Stimulated activated naive CD8-positive, alpha-beta T cell treated with anti-CD3 and anti-CD28 coated beads, Interleukin-15, Interleukin-2, amounts not matched to agents 100 U/mL and 50 U/mL, for 24 hours (primary cell): ENCODE results near the gene MAP4K1.
A peak's percentile ranks its signal among the peaks of the same experiment; 100 is the strongest.
"Not testable (repeated sequence)": the region's sequence is repeated elsewhere in the genome, so short reads cannot be mapped to it uniquely, and the experiment has no call there.

Experiments used
- ATAC-seq: fragments of 150-1000 bp; cut with Tn5 transposase; one replicate; pipeline ENCODE4 v1.10.0; 2021
- DNase-seq: peaks from one replicate; pipeline ENCODE4 v3.0.0; 2021

MAP4K1 gene

DNA sequence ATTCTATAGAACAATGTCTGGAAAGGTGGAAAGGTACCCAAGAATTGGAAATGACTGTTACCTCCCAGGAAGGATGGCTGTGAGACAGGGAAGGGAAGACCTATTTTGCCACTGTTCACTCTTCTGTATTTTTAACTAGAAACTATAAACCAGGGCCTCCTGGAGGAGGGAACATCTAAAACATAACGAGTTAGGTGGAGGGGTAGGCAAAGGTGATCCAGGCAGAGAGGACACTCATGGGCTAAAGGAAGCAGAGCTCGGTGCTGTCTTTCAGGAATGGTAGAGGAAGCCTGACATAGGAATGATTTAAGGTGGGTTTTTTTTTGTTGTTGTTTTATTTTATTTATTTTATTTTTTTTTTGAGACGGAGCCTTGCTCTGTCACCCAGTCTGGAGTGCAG is 7.1 kb upstream of the MAP4K1 start:
- DNase-seq (no peak), ATAC-seq (no peak)

DNA sequence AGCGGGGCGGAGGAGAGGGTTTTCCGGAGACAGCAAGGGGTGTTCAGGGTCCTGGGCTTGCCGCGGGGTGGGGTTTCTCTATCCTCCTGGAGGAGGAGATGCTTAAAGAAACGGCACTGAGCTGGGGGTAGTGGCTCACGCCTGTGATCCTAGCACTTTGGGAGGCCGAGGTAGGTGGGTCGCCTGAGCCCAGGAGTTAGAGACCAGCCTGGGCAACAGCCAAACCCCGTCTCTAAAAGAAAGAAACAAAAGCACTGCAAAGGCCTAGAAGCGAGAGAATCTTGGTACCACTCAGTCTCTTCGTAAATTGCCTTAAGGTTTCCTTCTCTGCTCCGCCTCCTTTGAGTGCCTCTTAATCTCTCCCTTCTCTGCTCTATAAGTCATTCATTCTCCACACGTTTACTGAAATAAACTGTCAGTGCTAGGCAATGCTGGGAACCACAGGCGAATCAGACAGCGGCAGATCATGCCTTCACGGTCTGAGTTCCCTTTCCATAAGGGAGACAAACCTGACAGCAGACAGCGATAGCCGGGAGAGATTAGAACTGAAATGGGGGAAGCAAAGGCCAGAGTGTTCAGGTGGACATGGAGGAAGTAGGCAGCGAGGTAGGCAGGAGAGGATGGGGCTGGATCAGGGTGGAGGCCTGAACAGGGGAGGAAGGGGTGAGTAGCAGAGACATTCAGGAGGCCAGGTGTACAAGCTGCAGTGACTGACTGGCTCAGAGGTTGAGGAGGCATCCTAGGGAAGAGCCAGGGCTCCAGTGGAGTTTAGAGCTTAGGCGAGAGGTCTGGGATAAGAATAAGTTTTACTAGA is 1.8 kb upstream of the MAP4K1 start:
- no peak for ATAC-seq
- DNase-seq, result no peak

DNA sequence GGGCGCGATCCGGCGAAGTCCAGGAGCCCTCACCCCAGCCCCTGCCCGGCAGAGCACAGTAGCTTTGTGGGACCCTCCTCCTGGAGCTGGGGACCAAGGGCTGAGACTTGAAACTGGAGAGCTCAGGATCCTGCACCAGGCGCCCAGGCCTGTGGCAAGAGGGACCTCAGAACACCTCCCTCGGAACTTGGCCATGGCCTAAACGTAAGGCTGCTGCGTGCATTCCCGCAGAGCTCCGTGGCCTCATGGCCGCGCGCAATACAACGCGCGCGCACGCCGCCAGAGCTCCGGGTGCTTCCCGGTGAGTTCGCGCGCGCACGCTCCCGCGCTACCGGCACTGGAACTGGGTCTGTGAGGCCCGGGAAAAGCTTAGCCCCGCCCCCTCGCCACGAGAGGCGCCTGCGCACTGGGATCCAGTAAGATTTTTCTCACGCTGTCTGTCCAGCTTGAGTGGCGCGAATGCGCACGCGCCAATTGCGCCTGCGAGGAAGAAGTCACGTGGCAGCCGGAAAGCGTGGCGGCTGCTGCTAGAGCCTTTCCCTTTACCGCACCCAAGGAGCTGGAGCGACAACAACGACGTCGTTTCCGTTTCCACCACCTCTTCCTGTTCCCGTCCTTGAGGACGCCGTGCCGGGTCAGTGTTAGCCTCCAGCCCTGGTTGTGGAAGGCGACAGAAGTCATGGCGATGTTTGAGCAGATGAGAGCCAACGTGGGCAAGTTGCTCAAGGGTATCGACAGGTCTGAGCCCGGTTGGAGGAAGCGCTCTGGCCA is 1.0 kb upstream of the MAP4K1 start, which contains the start of gene EIF3K:
TSS of gene EIF3K (plus strand) at position 599 of the 771 bp plus-strand sequence. CDS start at position 680, 81 bp downstream.
- ATAC-seq (peak; percentile 72), DNase-seq (peak; percentile 99)

DNA sequence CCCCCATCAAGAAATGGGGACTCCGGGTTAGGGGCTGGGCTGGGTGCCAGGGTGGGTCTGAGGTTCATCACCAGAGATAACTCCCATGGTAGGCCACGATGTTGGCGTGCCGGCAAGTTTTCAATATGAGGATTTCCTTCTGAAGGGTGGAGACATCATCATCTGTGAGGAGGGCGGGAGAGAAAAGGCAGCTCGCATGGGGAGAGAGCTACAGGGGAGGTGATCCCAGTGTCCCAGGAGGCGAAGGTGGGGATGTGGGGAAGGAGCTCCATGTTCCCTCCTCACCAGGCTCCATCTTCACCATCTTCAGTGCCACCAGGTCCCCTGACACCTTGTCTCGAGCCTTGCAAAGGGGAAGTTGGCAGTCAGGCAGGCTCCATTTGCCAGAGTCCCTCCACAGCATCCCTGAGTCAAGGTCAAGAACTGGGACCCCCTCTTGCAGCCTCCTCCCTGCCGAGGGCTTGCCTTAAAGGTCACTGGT is 430 bp downstream of the MAP4K1 start:
- ATAC-seq, result no peak
- DNase-seq, result peak; percentile 45

DNA sequence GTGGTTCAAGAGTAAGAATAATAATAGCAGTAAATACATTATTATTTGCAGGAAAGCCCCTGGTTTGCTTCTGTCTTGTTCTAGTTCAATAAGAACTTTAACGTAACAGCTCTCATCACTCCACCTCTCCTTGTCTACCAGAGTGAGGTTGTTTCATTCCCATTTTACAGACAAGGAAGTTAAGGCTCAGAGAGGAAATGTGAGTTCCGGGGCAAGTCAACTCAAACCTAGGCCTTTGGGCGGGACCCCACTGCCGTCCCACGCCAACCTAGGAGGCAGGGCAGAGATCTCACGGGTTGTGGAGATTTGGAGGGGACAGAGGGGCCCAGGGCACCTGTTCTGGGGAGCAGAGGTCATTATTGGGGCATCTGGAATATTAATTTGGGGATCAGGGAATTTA is 1.5 kb downstream of the MAP4K1 start:
- ATAC-seq, result no peak

DNA sequence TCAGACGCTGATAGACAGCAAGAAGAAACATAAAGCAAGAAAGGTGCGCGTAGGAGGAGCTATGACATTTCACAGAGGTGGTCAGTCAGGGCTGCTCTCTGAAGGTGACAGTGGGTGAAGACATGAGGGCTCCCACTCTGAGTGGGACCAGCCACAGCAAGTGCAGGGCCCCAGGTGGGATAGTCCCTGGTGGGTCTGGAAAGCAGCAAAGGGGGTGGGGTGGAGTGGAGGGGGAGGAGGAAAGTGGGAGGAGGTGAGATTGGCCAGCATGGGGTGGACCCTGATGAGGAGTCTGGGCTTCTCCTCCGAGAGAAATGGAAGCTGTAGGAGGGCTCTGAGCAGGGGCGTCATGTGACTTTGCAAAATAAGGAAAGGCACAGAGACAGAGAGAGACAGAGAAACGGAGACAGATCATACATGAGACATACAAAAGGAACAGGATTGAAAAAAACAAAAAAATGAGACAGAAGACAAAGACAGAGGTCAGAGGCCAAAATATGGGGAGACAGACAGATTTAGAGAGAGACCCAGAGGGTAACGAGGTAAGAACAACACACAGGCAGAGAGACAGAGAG is 2.7 kb downstream of the MAP4K1 start:
- DNase-seq (no peak), ATAC-seq (no peak)

More for the DNA sequence above, 1.5 kb downstream of the MAP4K1 start:
- DNase-seq, result no peak

DNA sequence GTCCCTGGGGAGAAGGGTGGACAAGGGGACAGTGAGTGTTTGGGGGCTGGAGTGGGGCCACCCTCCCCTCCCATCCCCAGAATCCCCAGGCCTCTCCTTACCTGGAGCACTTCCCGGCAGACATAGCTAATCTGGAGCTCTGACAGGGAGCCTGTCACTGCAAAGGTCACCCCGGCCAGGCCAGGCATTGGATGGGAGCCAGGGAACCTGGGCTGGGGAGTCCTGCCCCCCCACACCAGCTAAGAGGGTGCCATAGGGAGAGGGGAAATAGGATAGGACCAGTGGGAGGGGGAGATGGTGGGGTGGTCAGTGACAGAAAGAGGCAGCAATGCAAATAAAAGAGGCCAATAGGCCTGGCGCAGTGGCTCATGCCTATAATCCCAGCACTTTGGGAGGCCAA is 3.5 kb downstream of the MAP4K1 start:
- DNase-seq (no peak), ATAC-seq (no peak)

DNA sequence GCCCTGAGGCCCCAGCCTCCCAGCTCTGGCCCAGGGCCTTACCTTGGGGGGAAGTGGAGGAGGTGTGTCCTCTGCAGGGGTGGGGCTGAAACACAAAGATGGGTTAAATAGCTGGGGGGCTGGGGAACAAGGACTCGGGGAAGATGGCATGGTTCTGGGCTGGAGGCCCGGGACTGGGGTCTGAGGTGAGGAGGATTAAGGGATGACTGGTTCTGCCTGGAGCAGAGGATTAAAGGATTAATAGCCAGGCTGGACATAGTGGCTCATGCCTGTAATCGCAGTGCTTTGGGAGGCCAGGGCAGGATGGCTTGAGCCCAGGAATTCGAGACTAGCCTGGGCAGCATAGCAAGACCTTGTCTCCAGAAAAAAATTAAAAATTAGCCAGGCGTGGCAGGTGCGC is 11.6 kb downstream of the MAP4K1 start:
- ATAC-seq, result no peak
- no peak for DNase-seq

DNA sequence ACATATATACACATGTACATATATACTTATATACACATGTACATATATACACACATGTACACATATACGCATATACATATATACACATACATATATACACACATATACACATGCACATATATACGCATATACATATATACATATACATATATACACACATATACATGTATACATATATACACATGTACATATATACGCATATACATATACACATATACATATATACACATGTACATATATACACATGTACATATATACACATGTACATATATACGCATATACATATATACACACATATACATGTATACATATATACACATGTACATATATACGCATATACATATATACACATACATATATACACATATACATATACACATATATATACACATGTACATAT is 14.9 kb downstream of the MAP4K1 start:
- DNase-seq, ATAC-seq: not testable (repeated sequence)

DNA sequence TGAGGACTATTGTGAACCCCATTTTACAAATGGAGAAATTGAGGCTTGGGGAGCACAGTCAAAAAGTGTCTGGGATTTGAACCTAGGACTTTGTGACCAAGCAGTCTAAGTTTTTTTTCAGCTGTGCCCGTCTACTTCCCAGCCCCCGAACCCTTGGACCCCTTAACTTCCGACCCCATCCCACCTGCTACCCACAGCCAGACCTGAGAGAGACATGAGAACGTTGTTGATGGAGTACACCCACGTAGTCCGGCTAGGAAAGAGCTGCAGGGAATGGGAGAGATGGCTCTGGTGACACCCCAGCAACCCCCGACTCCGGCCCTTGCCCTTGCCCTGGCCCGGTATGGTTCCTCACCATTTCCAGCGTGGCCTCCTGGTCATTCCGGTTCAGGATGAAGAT is 18.0 kb downstream of the MAP4K1 start:
- DNase-seq (no peak), ATAC-seq (no peak)

DNA sequence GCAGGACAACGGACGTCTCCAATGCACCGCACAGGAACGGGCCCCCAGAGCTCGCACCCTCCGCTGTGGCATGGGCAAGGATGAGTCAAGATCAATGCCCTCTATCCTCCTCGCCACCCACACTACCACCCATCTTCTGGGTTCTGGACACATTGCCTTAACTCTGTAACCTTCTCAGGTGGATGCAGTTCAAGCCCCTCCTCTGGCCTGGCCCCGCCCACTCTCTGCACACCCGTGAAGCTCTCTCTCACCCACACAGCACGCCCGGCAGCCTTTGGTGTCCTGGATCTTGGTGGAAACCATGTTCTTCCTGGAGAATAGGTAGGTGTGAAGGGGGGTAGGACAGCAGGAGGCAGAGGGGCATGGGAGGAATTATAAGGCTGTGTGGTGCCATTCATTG is 20.7 kb downstream of the MAP4K1 start:
- ATAC-seq, result no peak
- DNase-seq, result no peak

DNA sequence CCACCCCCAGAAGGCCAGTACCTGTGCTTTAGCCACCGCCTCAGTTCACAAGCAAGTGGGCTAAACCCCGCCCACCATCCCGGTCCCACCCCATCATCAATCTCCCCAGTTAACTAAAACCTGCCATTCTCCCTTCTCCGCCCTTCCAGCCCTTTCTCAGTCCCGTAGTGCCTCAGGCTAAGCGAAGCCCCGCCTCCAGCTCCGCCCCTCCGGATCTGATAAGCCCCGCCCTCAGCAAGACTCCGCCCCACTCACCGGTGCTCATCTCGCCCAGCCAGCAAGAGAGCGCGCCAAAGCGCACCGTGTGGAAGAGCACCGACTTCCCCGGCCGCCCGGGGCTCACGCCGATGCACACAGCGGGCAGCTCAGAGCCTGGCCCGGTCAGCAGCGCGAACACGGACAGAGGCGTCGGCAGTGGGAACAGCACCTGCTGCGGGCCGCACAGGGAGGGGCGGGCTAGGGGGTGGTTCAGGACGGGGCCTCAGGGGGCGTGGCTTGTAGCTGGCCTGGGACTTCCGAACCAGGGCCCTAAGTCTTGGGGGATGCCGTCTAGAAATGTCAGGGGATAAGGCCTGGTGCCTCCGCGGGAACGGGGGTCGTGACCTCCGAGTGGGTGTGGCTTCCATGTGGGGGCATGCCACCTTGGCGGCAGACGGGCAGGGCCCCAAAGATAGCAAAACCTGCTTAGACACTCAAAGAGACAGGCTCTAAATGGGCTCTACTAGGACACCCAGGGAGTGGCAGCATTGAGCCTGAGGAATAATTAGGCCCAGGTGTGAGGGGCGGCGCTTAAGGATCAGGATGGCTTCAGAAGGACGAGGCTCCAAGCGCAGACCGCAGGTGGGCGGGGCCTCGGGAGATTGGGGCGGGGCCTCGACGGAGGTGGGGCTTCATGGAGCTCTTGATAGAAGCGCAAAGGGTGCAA is 21.4 kb downstream of the MAP4K1 start:
- DNase-seq (peak; percentile 58), ATAC-seq (no peak)

DNA sequence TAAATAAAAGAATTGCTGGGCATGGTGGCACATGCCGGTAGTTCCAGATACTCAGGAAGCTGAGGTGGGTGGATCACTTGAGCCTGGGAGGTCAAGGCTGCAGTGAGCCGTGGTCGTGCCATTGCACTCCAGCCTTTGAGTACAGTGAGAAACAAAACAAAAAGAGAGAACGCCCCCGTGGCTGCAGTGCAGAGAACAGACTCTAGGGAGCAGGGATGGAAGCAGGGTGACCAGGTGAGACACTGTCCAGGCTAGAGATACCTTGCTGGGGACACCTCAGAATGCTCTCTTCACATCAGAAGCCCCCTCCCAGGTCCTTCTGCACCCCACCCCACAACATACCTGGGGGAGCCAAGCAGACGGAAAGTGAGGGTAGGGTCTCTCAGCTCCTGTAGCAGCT is 24.8 kb downstream of the MAP4K1 start:
- DNase-seq (no peak), ATAC-seq (no peak)

DNA sequence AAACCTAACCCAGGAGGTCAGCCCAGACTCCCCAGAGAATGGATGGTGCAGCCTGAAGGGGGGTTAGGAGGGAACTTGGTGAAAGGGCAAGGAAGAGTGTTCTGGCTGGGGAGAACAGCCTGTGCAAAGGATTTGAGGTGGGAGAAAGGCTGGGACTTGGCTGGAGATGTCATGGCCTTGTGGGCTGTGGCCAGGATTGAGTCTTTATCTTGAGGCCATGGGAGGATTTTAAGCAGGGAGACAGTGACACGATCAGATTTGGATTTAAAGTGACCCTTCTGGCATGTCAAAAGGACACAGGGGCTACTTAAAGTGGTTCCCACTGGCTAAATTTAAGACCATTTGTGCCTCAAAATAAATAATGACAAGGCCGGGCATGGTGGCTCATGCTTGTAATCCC is 29.7 kb downstream of the MAP4K1 start:
- ATAC-seq, result no peak

DNA sequence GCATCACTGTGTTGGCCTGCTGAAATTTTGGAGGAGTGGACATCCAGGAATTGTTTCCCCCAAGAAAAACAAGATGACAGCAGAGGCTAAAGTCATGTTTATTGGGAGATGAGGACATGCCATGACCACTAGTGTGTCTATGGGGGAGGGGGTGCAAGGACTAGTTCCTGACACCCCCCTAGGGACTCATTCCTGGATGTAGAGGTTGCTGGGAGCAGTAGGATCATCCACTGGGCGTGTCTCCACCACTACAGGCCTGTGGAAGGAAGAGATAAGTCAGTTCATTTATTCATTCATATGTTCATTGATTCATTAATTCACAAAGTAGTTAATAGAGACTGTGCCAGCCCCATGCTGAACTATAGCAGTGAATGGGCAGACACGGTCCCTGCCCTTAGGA is 30.2 kb downstream of the MAP4K1 start:
- no peak for ATAC-seq

More for the DNA sequence above, 29.7 kb downstream of the MAP4K1 start:
- no peak for DNase-seq

DNA sequence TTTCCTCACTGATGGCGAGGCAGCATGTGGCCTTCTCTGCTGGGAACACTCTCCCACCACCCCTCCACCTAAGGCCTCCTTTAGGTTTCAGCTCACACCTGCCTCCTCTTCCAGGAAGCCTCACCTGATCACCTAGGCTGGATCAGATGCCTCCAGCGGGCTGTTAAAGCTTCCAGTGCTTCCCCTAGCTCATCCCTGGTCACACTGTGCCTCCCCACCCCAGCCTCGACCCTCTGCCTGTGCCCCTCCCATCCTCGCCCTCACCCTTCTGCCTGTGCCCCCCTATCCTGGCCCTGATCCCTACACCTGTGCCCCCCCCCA is 33.8 kb downstream of the MAP4K1 start:
- ATAC-seq (no peak), DNase-seq (no peak)

More for the DNA sequence above, 30.2 kb downstream of the MAP4K1 start:
- no peak for DNase-seq

DNA sequence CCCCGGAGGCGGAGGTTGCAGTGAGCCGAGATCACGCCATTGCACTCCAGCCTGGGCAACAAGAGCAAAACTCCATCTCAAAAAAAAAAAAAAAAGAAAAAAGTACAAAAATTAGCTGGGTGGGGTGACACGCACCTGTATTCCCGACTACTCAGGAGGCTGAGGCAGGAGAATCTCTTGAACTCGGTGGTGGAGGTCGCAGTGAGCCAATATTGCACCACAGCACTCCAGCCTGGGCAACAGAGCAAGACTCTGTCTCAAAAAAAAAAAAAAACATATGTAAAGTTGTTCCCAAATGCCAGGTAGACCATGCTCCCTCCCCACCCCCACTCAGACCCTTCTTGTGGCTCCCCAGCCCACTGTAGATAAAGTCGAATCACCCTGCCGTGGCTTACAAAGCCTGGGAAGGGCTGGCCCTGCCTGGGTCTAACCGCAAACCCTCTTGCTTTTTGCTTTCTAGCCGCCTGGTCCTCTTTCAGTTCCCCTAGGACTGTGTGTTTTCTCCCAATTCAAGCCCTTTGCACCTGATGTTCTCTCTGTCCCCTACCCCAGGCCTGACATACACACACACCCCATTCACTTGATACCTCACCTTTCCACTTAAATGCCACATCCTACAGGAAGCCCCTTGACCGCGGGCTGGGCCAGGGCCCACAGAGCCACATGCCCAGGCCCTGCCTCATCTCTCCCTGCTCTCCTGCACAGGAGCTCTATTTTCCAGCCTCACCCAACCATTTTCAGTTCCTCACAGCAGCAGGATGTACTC is 34.4 kb downstream of the MAP4K1 start:
- ATAC-seq, result no peak
- DNase-seq, result no peak

DNA sequence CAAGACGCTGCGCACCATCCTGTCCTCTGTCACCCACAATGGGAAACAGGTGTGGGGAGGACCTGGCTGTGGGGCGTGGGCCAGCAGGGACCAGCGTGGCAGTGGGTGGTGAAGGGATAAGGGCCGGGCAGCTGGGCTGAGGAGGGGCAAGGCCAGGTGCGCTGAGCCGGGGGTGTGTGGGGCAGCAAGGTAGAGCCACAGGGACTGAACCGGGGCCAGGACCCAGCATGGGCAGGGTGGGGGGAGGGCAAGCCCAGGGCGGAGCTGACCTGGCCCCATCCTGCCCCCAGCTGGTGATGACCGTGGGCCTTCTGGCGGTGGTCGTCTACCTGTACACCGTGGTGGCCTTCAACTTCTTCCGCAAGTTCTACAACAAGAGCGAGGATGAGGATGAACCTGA is 37.7 kb downstream of the MAP4K1 start:
- DNase-seq (no peak), ATAC-seq (no peak)

DNA sequence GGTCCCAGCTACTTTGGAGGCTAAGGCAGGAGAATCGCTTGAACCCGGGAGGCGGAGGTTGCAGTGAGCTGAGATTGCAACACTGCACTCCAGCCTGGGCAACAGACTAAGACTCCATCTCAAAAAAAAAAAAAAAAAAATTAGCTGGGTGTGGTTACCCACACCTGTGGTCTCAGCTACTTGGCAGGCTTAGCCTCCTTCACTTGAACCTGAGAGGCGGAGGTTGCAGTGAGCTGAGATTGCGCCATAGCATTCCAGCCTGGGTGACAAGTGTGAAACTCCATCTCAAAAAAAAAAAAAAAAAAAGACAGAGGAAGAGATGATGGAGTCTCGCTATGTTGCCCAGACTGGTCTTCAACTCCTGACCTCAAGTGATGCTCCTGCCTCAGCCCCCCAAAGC is 38.4 kb downstream of the MAP4K1 start:
- ATAC-seq, DNase-seq: not testable (repeated sequence)

DNA sequence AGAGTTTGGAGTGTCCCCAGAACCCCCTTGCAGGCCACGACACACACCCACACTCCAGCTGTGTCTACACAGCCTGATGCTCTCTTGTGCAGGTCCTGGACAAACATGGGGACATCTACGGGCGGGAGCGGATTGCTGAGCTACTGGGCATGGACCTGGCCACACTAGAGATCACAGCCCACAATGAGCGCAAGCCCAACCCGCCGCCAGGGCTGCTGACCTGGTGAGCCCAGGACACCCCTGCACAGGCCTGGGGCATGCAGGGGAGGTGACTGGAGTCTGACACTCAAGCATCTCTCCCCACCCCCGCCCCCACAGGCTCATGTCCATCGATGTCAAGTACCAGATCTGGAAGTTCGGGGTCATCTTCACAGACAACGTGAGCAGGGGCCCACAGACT is 39.9 kb downstream of the MAP4K1 start:
- ATAC-seq (no peak), DNase-seq (no peak)

DNA sequence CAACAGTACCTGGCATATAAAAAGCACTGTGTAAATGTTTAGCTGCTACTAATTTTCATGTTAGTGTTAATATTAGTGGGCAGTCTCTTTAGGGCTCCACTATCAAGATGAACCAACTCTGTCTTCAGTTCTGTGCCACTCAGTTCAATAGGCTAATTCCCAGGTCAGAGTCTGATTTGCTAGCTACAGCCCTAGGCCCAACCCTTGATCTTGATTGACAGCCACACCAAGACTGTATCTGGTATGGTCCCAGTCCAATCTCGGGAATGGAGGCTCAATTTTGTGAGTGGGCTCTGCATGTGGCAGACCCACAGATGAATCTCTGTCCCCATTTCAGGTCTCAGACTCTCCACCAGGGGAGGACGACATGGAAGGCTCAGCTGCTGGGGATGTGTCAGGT is 46.1 kb downstream of the MAP4K1 start:
- ATAC-seq, result no peak
- DNase-seq, result no peak
